GM21381 (cell line): ENCODE measurements around the gene POLR1A.

Experiments used
- ATAC-seq: cut with Tn5 transposase; IDR thresholded peaks from one replicate; pipeline ENCODE4 v1.9.1; 2021; ENCODE audit warnings: mild to moderate bottlenecking, moderate library complexity; ENCODE audit not compliant: unreplicated experiment

POLR1A gene

DNA sequence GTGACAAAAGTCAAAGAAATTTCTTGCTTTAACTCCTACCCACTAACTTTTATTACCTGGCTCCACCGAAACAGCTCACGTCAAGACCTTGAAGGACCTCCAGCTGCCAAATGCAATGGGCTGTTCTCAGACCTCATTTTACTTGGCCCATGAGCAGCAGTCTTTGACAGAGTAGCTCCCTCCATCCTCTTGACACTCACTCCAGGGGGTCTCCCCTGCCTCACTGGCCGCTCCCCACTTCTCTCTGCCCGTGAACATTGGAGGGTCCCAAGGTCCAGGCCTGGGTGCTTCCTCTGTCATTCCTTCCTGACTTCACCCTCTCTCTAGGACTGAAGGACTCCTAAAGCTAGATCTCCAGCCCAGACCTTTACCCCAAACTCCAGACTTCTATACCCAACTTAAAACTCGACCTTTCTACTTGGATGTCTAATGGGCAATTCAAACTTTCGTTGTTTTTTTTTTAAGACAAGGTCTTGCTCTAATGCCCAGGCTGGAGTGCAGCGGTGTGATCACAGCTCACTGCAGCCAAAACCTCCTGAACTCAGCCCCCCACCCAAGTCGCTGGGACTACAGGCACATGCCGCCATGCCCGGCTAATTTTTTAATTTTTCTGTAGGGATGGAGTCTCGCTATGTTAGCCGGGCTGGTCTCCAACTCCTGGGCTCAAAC lies 124.0 kb downstream of the POLR1A start:
- ATAC-seq: no peak

GRCh38 chr2:85978883-85979780 lies 126.6 kb downstream of the POLR1A start:
- ATAC-seq: no peak

- no peak for ATAC-seq
These were observed 129.4 kb downstream of the POLR1A start for GRCh38 chr2:85976106-85976920.

GRCh38 chr2:85975581-85975980 lies 130.1 kb downstream of the POLR1A start:
- no peak for ATAC-seq

DNA sequence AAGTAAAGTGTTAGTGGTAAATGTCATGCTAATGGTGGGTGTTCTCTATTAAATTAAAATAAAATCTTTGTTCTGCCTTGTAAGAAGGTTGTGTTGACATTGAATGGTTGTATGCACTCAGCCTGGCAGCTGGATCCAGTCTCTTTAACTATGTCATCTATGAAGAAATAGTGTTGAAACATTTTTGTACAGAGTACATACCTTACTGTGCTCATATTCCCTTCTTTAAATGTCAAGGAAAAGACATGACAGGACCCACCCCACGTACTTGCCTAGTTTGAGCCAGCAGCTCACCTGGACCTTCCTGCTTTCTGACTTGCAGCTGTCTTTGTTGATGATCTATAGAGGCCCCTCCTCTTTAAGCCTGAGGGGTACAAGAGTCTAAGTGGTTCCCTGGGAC lies 131.3 kb downstream of the POLR1A start:
- no peak for ATAC-seq

GRCh38 chr2:85972355-85972754 lies 133.3 kb downstream of the POLR1A start:
- ATAC-seq: no peak

DNA sequence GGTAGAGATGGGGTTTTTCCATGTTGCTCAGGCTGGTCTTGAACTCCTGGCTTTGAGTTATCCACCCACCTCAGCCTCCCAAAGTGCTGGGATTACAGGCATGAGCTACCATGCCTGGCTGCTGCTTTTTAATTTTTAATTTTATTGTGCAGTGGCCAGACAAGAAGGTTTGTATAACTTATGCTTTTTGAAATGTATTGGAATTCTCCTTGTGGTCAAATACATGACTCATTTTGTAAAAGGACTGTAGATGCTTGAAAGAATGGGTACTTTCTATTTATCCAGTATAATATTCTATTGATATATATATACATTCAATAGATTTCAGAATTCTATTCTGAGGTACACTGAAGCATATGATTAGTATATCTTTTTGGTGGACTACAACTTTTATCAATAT lies 134.3 kb downstream of the POLR1A start:
- ATAC-seq: no peak
